Measurements from ENCODE around the gene RXRG.
A peak's percentile ranks its signal among the peaks of the same experiment; 100 is the strongest.

The RXRG gene

DNA sequence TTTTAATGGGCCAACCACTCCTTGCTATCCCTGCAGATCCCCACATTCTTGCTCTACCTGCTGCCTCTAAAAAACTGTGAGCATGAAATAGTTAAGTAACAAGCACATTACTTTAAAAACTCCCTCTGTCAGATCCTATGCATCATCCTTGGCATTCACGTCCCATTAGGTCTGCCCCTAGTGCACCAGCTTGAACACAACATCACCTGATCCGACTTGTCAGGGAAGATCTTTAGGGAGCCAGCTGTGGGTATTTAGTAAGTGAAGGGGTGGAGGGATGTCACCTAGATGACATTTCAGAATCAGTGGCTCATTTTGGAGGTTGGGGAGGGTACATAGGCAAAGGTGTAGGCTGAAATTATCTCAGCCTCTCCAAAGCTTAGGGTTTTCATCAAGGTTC lies 33.5 kb downstream of the RXRG start:
- in situ Hi-C loops (cut with MboI; ENCODE audit: low pct_unique_long_range_greater_than_20kb, low sequenced_read_pairs, unreplicated experiment): no loop called here
- TF ChIP-seq, protein P1, sequence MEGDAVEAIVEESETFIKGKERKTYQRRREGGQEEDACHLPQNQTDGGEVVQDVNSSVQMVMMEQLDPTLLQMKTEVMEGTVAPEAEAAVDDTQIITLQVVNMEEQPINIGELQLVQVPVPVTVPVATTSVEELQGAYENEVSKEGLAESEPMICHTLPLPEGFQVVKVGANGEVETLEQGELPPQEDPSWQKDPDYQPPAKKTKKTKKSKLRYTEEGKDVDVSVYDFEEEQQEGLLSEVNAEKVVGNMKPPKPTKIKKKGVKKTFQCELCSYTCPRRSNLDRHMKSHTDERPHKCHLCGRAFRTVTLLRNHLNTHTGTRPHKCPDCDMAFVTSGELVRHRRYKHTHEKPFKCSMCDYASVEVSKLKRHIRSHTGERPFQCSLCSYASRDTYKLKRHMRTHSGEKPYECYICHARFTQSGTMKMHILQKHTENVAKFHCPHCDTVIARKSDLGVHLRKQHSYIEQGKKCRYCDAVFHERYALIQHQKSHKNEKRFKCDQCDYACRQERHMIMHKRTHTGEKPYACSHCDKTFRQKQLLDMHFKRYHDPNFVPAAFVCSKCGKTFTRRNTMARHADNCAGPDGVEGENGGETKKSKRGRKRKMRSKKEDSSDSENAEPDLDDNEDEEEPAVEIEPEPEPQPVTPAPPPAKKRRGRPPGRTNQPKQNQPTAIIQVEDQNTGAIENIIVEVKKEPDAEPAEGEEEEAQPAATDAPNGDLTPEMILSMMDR (IDR thresholded peaks at IDR 0.05; ENCODE audit: extremely low read depth, insufficient read depth, missing control alignments): no peak
- no peak for DNase-seq (ENCODE audit: low spot score)

DNA sequence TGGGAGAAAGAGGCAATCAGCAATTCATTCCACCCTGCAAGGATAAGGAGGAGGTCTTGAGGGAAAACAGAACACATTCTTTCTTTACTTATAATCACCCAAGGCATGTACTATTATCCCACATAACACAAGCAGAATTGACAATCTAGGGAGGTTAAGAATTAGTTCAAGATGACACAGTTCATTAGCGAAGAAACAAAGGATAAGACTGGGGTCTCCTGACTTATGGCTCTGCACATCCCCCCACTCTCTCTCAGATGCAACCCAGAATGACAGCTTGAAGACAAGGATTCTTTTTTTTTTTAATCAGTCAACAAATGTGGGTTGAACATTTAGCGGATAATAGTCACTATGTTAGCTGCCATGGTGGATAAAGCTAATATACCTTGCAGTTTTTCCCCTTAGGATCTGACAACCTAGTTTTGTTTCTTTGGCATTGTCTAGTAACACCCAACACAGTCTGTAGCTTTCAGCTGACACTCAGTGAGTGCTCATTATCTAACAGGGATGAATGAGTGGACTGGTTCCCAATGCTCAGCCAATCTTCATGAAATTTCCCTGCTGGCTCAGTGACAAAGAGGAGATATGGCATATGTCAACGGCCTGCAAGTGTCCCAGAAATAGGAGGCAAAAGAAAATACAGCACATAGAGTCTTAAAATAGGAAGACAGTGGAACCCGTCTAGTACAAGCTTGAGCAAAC lies 35.1 kb downstream of the RXRG start:
- TF ChIP-seq, protein P1 (IDR thresholded peaks at IDR 0.05; ENCODE audit: extremely low read depth, insufficient read depth, missing control alignments): no peak
- in situ Hi-C loops (cut with MboI; ENCODE audit: low pct_unique_long_range_greater_than_20kb, low sequenced_read_pairs, unreplicated experiment): no loop called here

DNA sequence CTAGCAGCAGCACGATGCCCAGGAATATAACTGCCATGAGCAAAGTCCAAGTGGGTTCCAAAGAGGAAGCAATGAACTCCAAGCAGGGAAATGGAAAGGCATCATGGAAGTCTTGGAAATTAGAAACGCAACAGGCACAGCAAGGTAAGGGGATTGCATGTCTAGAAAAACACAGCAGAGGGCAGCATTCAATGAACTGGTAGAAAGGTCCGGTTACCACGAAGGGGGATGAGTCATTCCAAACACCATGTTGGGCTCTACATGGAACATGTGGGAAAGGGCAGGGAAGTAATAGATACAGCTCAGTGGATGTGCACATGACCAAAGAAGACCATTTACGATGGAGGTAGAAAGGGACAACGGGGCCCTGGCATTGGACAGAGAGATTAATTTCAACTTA lies 36.4 kb downstream of the RXRG start:
- peak; percentile 16 for DNase-seq (ENCODE audit: low spot score)
- TF ChIP-seq, protein P1 (IDR thresholded peaks at IDR 0.05; ENCODE audit: extremely low read depth, insufficient read depth, missing control alignments): peak; percentile 36
- in situ Hi-C loops (cut with MboI; ENCODE audit: low pct_unique_long_range_greater_than_20kb, low sequenced_read_pairs, unreplicated experiment): no loop called here

More for the DNA sequence above, 35.1 kb downstream of the RXRG start:
- no peak for DNase-seq (ENCODE audit: low spot score)

DNA sequence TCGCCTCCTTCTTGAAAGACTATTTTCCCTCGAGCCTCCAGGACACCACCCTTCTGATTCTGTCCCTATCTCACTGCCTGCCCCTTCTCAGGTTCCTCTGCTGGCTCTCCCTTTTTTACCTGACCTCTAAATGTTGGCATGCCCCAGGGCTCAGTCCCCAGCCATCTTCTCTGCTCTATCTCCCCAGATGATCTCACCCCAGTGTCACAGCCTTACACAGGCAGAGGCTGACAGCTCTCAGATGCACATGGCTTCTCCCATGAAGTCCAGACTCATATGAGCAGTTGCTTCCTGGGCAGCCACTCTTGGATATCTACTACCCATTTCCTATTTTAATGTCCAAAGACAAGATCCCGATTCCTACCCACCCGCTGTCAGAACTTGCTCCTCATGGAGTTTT lies 37.5 kb downstream of the RXRG start:
- in situ Hi-C loops (cut with MboI; ENCODE audit: low pct_unique_long_range_greater_than_20kb, low sequenced_read_pairs, unreplicated experiment): no loop called here
- TF ChIP-seq, protein P1 (IDR thresholded peaks at IDR 0.05; ENCODE audit: extremely low read depth, insufficient read depth, missing control alignments): no peak
- DNase-seq (ENCODE audit: low spot score): no peak

DNA sequence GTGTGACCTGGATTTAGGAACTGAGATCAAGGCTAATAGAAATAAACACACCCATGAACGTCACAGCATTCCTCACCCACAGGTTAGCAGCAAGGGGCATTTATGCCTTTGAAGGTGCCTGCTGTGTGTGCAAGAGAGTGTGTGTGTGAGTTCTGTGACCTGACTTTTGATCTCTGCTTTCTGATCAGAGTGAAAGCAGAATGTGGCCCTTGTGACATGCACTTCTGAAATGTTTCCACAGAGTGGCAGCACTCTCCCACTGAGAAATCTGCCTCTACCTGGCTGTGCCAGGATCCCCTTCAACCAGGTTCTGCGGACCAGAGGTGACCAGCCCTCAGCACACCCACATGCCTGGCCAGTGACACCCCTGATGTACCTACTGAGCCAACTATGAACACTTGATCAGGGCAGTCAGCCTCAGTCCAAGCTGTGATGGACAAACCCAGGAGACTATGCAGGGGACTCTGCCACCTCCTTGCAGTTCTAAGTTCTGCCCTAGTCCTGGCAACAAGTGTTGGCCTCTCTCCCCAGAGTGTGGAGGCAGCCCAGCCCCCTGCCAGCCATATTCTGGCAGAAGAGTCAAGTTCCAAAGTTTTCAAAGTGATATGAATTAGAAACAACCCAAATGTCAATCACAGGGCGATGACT lies 41.0 kb downstream of the RXRG start:
- TF ChIP-seq, protein P1 (IDR thresholded peaks at IDR 0.05; ENCODE audit: extremely low read depth, insufficient read depth, missing control alignments): peak; percentile 54
- peak; percentile 36 for DNase-seq (ENCODE audit: low spot score)

DNA sequence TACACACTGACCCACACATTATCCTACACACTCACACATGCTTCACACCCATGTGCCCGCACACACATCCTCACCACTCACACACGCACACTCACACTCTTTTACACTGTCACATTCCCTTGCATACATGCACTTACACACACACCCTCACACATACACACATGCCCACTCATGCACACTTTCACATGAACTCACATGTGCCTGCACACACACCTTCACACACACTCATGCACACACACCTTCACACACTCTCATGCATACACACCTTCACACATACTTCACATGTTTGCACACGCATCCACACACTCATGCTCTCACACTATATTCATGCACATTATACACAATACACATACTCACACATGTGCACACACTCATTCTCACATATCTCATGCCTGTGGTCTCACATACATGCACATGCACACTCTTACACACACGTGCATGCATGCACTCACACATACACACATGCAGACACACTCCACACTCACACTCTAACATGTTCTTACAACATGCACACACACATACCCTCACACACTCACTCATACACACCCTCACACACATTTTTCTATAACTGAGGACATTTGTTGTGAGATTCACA lies 42.3 kb downstream of the RXRG start:
- DNase-seq (ENCODE audit: low spot score): no peak
- in situ Hi-C loops (cut with MboI; ENCODE audit: low pct_unique_long_range_greater_than_20kb, low sequenced_read_pairs, unreplicated experiment): loop anchor here (5.0 kb wide), 1 partner anchor 195 kb away; no protein-coding TSS in a partner anchor
- TF ChIP-seq, protein P1 (IDR thresholded peaks at IDR 0.05; ENCODE audit: extremely low read depth, insufficient read depth, missing control alignments): no peak

More for the DNA sequence above, 41.0 kb downstream of the RXRG start:
- in situ Hi-C loops (cut with MboI; ENCODE audit: low pct_unique_long_range_greater_than_20kb, low sequenced_read_pairs, unreplicated experiment): loop anchor here (5.0 kb wide), 1 partner anchor 193 kb away; no protein-coding TSS in a partner anchor

Measured in GM13977 (cell line).